Ovary (tissue), 9 donors: ENCODE measurements around the gene DISC1. TPM values are rescaled to one million over a fixed set of nuclear protein-coding genes. Genes with fewer than 3 reads are reported as not detected.

Experiments
- DNase-seq, 5 donors: peaks; one replicate each; pipeline ENCODE4 v3.0.0-alpha.2; 2019 to 2020
- H3K27ac ChIP-seq, 2 donors: fragments of 200-600 bp; one replicate each; pipeline versions ENCODE4 v1.5.1 to v1.8.0; 2019 to 2022
- H3K27me3 ChIP-seq: fragments of 200-600 bp; one replicate; pipeline ENCODE4 v1.8.0; 2022
- H3K36me3 ChIP-seq: fragments of 200-600 bp; sonication (generic); one replicate; pipeline ENCODE4 v1.5.1; 2019
- H3K4me1 ChIP-seq: one replicate; pipeline ENCODE4 v1.8.1; 2013; ENCODE audit warnings: mild to moderate bottlenecking, moderate library complexity; ENCODE audit not compliant: insufficient read depth
- H3K4me3 ChIP-seq: fragments of 200-600 bp; sonication (generic); one replicate; pipeline ENCODE4 v1.5.1; 2017
- H3K9me3 ChIP-seq, 2 donors: fragments of 200-600 bp in 1 of 2; sonication (generic) in 1 of 2; one replicate each; pipeline versions ENCODE4 v1.5.1 to v1.8.1; 2013 to 2019; ENCODE audit warnings: mild to moderate bottlenecking in 1 of 2, moderate library complexity in 1 of 2
- CTCF ChIP-seq, 3 donors: fragments of 450-650 bp in 2 of 3; fragments of 200-600 bp in 1 of 3; IDR thresholded peaks; one replicate each; pipeline versions ENCODE4 v1.5.1 to v1.8.0; 2016 to 2022; ENCODE audit warnings: antibody characterized with exemption in 3 of 3, mild to moderate bottlenecking in 1 of 3
- EP300 ChIP-seq: sonication (generic); formaldehyde crosslinking; IDR thresholded peaks from one replicate; pipeline ENCODE4 v1.6.1; 2017; ENCODE audit warnings: antibody characterized with exemption
- POLR2A ChIP-seq: fragments of 450-650 bp; IDR thresholded peaks from one replicate; pipeline ENCODE4 v1.6.1; 2017; ENCODE audit warnings: antibody characterized with exemption, mild to moderate bottlenecking, moderate library complexity
- WGBS, 3 donors: extraction: QIAGEN DNeasy Blood & Tissue Kit in 1 of 3; methylation state at CpG; one replicate each; pipeline versions ENCODE4 v1.1.5 to v1.1.7; 2013 to 2017; 5-methylcytosine and 5-hydroxymethylcytosine counted together
- intact Hi-C, 4 donors: fragments of 100-400 bp; cut with DNase I; formaldehyde crosslinking; loops; one replicate each; pipeline versions ENCODE4 v1.11.0 to v1.15.1; 2022 to 2023
- polyA plus RNA-seq, 2 donors: library from polyadenylated mRNA; stranded (reverse); fragments of 200-250 nt in 1 of 2; fragments of 350-450 nt in 1 of 2; fragmentation: Illumina TruSeq in 1 of 2; extraction: RNeasy Lipid Tissue Mini Kit (QIAGEN cat#74804) in 1 of 2; gene quantifications; one replicate each; pipeline ENCODE4 v1.2.3, GENCODE V29; 2013 to 2014
- total RNA-seq, 7 donors: library from RNA; depleted of rRNA in 2 of 7; stranded (reverse); fragments of >200 nt in 2 of 7; fragmentation: NEBNext Ultra II Directional in 3 of 7; extraction: Animal tissue kit (Norgen Biotek cat#: 25700) in 3 of 7; gene quantifications; one replicate each; pipeline versions ENCODE4 v1.1.0 to v1.2.4, GENCODE V29; 2016 to 2023
- donor health status: DM: no; HTN: no; CAD: no; lungs with moderate emphysema.
- donor health status: DM: no; HTN: no; CAD: no.
- donor health status: Bipolar disorder and iron deficiency.
- donor health status: DM: yes; HTN: yes; CAD: no.
- donor health status: DM: no; HTN: no; CAD: no.
- donor health status: DM: yes; HTN: yes; CAD: no.

DISC1 gene
- total and polyA plus RNA-seq, 9 donors = 3.0 to 24.3 (median 13.0) TPM

GRCh38 chr1:231938711-231939110 is 312.1 kb downstream of the DISC1 start:
- H3K27ac ChIP-seq = no peak overlapping the region
- H3K27me3 ChIP-seq = no peaks in the 10 kb centered on the region
- H3K4me1 ChIP-seq = peaks cover 1% of the 10 kb centered on the region
- no peak for TF ChIP-seq CTCF (IDR thresholded peaks at IDR 0.05)
- intact Hi-C loops = loop anchor here in 1 of 4 donors (10.0 kb wide), 1 partner anchor 64 kb away; no protein-coding TSS in a partner anchor
- no peak for DNase-seq
- H3K36me3 ChIP-seq = no peaks in the 10 kb centered on the region
- WGBS, 3 donors = 86 to 90% (median 90%) methylated on average over 6 of the region's 6 CpGs
- no peaks in the 10 kb centered on the region for H3K9me3 ChIP-seq
- H3K4me3 ChIP-seq = no peak overlapping the region

- H3K36me3 ChIP-seq = no peaks in the 10 kb centered on the region
- H3K4me3 ChIP-seq = no peak overlapping the region
- DNase-seq = no peak
- no peak for TF ChIP-seq CTCF (IDR thresholded peaks at IDR 0.05)
- no peak for TF ChIP-seq POLR2A
- no peak for TF ChIP-seq EP300
- intact Hi-C loops = loop anchor here in 1 of 4 donors (10.0 kb wide), 1 partner anchor 64 kb away; no protein-coding TSS in a partner anchor
- H3K4me1 ChIP-seq = peaks cover 1% of the 10 kb centered on the region
- no peaks in the 10 kb centered on the region for H3K9me3 ChIP-seq
- H3K27ac ChIP-seq = no peak overlapping the region
- no peaks in the 10 kb centered on the region for H3K27me3 ChIP-seq
- 96 to 98% (median 96%) methylated on average over 4 of the region's 4 CpGs for WGBS, 3 donors
These were observed 312.5 kb downstream of the DISC1 start for GRCh38 chr1:231939118-231939517.

DNA sequence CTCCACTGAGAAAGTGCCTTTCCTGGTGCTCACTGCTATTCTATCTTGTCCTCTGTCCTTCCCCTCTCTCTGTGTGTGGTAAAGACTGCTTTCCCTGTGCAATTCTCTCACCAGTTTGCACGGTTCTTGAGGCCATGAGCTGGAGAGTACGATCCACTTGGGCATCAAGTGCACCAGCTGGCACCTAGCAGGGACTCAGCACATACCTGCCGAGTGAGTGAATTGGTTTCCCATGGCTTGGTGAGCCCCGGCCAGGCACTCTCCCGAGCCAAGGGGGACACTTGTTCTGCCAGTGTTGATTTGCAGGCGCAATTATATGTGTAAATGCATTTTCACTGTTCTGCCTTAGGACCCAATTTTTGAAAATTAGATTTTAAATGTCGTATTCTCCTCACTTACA is 313.5 kb downstream of the DISC1 start:
- intact Hi-C loops = no loop called here
- DNase-seq = no peak
- H3K4me3 ChIP-seq = no peak overlapping the region
- 94 to 96% (median 96%) methylated on average over 7 of the region's 7 CpGs for WGBS, 3 donors
- no peaks in the 10 kb centered on the region for H3K4me1 ChIP-seq
- no peak overlapping the region for H3K27ac ChIP-seq
- H3K27me3 ChIP-seq = no peaks in the 10 kb centered on the region
- no peaks in the 10 kb centered on the region for H3K9me3 ChIP-seq
- TF ChIP-seq POLR2A (no peak), EP300 (no peak), CTCF (IDR thresholded peaks at IDR 0.05) (no peak)
- no peaks in the 10 kb centered on the region for H3K36me3 ChIP-seq

- no peaks in the 10 kb centered on the region for H3K4me1 ChIP-seq
- no peak overlapping the region for H3K27ac ChIP-seq
- WGBS, 3 donors = 92 to 97% (median 95%) methylated on average over 6 of the region's 6 CpGs
- no peaks in the 10 kb centered on the region for H3K36me3 ChIP-seq
- H3K27me3 ChIP-seq = no peaks in the 10 kb centered on the region
- no peak overlapping the region for H3K4me3 ChIP-seq
- TF ChIP-seq POLR2A = no peak
- TF ChIP-seq EP300 = no peak
- TF ChIP-seq CTCF (IDR thresholded peaks at IDR 0.05) = no peak
- DNase-seq = no peak
- intact Hi-C loops = no loop called here
- no peaks in the 10 kb centered on the region for H3K9me3 ChIP-seq
These were observed 314.1 kb downstream of the DISC1 start for GRCh38 chr1:231940701-231941100.
